GM18526 (cell line): ENCODE results near the gene PLEKHG4B.

Source experiments
- POLR2A ChIP-seq: IDR thresholded peaks from 3 replicates; pipeline ENCODE4 v1.6.1; 2011; ENCODE audit not compliant: insufficient read length; ENCODE audit errors: extremely low read depth

Gene PLEKHG4B

DNA sequence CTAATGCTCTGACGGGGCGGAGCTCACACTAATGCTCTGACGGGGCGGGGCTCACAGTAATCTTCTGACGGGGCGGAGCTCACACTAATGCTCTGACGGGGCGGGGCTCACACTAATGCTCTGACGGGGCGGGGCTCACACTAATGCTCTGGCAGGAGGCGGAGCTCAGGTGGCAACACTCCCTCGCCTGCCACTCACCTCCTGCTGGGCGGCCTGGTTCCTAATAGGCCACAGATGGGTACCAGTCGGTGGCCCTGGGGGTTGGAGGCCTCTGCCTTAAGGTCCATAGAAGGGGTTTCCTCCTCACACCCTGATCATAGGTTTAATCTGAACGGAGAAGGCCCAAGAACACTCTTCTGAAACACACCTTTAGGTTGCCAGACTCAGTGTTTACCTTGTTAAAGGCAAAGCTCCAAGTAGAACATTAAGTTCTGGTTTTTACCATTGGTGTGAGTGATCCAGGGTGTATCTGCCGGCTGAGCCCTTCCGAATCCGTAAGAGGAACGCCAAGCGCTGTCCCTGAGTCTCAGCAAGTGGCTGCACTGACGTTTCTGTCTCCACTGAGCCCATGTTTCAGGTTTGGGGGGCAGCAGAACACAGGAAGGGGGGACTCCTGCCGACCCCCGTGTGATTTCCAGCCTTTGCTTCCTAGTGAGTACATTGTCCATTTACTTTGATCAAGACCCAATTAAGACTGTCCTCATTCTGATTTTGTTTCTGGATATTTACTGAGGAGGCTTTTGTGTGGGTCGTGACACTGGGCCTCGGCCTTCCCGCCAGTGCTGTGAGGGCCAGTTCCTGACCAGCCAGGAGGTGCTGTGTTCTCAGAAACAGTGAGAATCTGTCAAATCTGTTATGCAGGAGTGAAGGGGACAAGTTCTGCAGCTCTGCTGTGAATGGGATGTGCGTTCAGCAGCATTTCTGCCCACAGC lies 74.7 kb downstream of the PLEKHG4B start:
- TF ChIP-seq POLR2A = no peak

- TF ChIP-seq POLR2A = no peak
Measured at GRCh38 chr5:167511-167910, 75.5 kb downstream of the PLEKHG4B start.

- no peak for TF ChIP-seq POLR2A
Measured at GRCh38 chr5:167982-168660, 76.2 kb downstream of the PLEKHG4B start.

DNA sequence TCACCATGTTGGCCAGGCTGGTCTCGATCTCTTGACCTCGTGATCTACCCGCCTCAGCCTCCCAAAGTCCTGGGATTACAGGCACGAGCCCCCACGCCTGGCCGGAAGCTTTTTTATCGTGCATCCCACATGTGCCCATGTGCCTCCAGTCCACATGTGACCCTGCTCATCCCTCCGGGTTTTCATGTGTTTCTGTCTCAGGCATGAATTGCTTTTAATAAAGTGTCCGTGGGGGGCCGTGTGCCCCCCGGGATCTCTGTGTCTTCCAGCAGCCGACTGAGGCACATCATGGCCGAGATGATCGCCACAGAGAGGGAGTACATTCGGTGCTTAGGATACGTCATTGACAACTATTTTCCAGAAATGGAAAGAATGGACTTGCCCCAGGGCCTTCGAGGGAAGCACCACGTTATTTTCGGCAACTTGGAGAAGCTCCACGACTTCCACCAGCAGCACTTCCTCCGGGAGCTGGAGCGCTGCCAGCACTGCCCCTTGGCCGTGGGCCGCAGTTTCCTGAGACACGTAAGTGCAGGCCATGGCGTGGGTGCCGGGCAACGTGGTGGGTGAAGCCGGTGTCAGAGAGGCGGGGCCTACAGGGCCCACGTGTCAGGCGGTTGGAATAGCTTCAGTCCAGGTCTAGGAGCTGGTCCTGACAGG lies 77.2 kb downstream of the PLEKHG4B start:
- no peak for TF ChIP-seq POLR2A

DNA sequence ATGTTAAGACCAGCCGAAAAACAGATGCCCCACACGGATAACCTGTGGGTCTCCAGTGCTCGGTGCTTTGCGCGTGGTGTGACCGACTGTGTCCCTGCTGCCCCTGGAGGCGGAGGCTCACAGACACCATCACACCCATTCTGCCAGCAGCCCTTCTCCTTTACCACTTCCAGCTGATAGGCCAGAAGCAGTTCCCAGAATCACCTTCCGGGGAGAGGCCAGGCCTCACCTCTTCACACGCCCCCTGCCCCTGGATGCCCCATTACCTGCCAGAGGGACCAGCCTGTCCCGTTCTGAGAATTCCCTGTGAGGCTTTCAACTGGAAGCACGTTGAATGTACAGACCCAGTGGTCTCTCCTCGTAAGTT lies 77.7 kb downstream of the PLEKHG4B start:
- no peak for TF ChIP-seq POLR2A

- TF ChIP-seq POLR2A = no peak
Measured at GRCh38 chr5:170971-171800, 79.2 kb downstream of the PLEKHG4B start.

GRCh38 chr5:171801-172331 lies 79.9 kb downstream of the PLEKHG4B start:
- TF ChIP-seq POLR2A = no peak

DNA sequence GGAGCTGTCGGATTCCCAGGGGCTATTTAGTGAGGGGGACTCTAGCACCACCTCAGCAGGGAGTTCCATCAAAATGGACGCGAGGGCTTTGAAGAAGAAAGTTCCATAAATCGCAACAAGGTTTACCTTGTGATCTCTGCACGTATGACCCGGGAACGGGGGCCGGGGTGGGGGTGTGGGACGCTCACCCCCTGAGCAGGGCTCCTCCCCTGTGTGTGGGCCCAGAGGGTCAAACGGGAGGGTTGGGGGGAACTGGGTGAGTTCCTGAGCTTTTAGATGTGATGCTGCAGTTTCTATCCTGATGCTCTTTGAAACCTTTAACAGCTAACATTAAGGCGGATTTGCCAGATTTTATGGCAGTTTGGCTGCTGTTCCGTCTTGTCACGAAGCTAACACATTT lies 80.5 kb downstream of the PLEKHG4B start:
- no peak for TF ChIP-seq POLR2A

DNA sequence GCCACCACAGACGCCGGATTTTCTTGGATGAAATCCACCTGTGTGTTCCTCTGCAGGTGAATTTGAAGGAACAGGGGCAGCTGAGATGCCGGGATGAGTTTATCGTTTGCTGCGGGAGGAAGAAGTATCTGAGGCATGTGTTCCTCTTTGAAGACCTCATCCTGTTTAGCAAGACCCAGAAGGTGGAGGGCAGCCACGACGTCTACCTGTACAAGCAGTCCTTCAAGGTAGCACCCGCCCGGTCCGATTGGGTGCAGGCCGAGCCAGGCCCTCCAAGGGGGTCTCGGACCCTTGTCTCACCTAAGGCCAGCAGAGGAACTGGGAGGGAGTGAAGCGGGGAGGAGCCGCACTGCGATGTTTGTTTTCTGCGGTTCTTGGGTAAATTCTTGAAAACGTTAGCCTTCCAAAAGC lies 80.9 kb downstream of the PLEKHG4B start:
- no peak for TF ChIP-seq POLR2A

DNA sequence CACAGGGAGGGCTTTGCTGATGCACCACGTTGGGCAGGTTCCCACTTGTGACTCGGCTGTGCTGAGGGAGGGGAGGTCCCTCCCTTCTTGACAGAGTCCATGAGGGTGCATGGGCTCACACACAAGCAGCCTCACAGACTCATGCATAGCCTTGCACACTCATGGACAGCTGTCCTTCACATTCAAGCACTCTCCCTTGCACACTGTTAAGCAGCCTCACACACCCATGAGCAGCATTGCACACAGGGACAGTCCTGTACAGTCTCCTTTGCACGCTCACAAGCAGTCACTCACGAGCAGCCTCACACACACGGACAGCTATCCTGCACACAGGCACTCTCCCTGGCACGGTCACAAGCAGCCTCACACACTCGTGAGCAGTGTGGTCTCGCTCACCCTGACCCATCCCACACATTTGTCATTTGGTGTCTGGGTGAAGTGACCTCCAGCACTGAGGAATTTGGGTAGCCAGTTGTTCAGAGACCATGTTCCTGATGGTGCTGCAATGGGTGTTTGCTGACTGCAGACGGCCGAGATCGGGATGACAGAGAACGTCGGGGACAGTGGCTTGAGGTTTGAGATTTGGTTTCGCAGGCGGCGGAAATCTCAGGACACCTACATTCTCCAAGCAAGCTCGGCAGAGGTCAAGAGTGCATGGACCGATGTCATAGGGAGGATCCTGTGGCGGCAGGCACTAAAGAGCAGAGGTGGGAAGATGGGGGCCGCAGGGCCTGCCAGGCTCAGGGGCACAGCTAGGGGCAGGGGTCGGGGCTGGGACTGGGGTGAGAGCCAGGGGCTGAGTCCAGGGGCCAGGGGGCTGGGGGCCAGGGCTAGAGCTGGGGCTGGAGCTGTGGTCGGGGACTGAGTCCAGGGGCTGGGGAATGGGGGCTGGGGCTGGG lies 81.7 kb downstream of the PLEKHG4B start:
- no peak for TF ChIP-seq POLR2A

GRCh38 chr5:174291-174600 lies 82.3 kb downstream of the PLEKHG4B start:
- TF ChIP-seq POLR2A = no peak

DNA sequence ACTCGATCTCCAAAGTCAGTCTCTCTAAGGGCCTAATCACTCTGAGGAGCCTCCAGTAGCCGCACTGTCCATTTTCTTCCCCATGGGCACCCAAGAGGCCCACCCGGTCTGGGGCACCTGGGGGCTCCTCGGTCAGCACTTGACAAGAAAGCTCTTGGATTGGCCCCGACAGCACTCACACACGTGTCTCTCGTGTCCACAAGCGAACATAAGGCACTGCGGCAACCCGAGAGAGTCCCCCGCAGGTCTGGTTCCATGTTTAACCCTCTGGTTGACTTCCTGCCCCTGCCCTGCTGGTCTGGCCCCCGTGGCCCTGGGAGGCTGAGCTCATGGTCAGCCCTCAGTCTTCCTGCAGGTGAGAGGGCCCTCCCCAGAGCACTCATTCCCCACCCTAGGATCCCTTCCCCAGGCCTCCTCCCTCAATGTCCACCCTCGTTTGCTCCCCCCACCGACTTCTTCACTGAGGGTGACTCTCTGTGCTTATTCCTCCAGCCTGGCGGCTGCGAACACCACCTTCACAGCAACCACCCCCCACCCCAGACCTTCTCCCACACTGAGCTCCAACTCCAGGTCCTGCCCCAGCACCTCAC lies 83.0 kb downstream of the PLEKHG4B start:
- TF ChIP-seq POLR2A = no peak

- TF ChIP-seq POLR2A = no peak
Measured at GRCh38 chr5:176296-176823, 84.4 kb downstream of the PLEKHG4B start.

DNA sequence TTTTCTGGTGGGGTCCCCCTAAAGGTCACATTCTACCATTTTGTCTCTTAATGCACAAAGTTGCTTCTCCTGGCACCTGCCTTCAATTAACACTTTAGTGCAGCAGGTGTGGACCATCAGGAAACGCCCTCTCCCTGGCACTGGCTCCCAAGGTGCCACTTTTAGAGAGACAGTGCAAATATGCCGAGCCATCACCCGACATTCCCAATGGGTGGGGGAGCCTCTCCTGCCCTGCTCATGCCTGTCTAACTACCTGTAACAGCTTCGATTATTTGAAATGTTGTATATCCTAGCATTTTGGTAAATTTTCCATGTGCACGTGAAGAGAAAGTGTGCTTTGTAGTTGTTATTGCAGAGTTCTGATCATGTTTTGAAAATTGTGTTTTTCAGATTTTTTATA lies 86.1 kb downstream of the PLEKHG4B start:
- no peak for TF ChIP-seq POLR2A

- no peak for TF ChIP-seq POLR2A
Measured at GRCh38 chr5:179401-179800, 87.4 kb downstream of the PLEKHG4B start.
